ENCODE results near the gene MOV10.

The MOV10 gene

DNA sequence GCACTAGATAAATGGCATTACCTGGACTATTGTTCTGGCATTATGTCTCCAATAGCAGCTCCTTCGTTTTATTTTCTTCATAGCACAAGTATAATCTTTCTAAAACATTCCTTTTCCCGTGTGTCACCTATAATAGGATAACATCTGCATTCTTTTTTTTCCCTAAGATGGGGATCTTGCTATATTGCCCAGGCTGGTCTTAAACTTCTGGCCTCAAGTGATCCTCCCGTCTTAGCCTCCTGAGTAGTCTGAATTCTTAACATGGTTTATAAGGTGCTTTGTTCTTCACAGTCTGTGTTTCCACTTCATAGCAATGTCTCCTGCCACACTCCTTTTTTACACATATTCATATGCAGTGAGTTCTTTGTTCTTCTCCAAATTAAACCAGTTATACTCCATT lies 8.6 kb upstream of the MOV10 start:
- no peak for TF ChIP-seq CTCF (IDR thresholded peaks at IDR 0.05; ENCODE audit: insufficient read depth, low read length, poor library complexity, severe bottlenecking)
- Histone ChIP-seq H3K4me3 (replicated peaks; ENCODE audit: low read depth, low read length) (no peak overlapping the region), H3K36me3 (ENCODE audit: control insufficient read depth, insufficient read depth, low read length) (peaks cover 20% of the 10 kb centered on the region), H3K27me3 (replicated peaks; ENCODE audit: control insufficient read depth, insufficient read depth, low read length) (no peaks in the 10 kb centered on the region)
- DNase-seq (ENCODE audit: extremely low read depth, insufficient read length) = no peak

DNA sequence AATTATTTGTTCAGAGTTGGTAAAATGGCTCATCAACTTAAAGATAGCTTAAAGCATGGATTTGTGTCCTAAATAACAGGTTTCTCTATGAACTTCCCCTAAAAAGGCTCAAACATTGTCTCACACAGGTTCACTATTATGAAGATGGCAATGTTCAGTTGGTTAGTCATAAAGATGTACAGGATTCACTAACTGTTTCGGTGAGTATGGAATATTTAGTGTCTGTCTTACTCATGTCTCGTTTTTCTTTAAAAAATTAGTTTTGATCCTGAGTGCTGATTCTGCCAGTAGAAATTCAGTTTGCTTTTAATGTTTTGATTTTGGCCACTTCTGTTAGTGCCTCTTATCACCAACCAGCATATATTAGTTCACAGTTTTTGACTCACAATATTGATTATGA lies 7.5 kb upstream of the MOV10 start:
- peaks cover 17% of the 10 kb centered on the region for H3K36me3 ChIP-seq (ENCODE audit: control insufficient read depth, insufficient read depth, low read length)
- no peak for DNase-seq (ENCODE audit: extremely low read depth, insufficient read length)
- TF ChIP-seq CTCF (IDR thresholded peaks at IDR 0.05; ENCODE audit: insufficient read depth, low read length, poor library complexity, severe bottlenecking) = no peak
- H3K4me3 ChIP-seq (replicated peaks; ENCODE audit: low read depth, low read length) = no peak overlapping the region
- H3K27me3 ChIP-seq (replicated peaks; ENCODE audit: control insufficient read depth, insufficient read depth, low read length) = no peaks in the 10 kb centered on the region

DNA sequence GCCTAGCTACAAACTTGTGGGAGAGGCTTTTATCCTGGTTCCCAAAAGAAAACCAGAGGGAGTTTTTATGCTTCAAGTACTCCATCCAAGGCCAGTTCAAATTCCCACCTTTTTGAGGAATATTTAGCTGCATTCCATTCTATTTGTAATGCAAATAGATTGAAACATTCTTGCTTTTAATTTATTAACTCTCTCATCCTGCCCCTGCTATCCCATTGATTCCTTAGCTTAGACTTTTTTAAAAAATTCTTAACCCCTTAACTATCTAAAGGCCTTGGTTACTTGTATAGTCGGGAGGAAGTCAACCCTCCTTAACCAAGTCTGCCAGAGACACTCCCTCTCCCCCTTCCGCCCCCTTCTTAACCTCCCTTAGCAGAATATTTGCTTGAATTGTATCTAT lies 2.5 kb upstream of the MOV10 start:
- peaks cover 10% of the 10 kb centered on the region for H3K36me3 ChIP-seq (ENCODE audit: control insufficient read depth, insufficient read depth, low read length)
- H3K4me3 ChIP-seq (replicated peaks; ENCODE audit: low read depth, low read length) = no peak overlapping the region
- DNase-seq (ENCODE audit: extremely low read depth, insufficient read length) = no peak
- no peak for TF ChIP-seq CTCF (IDR thresholded peaks at IDR 0.05; ENCODE audit: insufficient read depth, low read length, poor library complexity, severe bottlenecking)
- H3K27me3 ChIP-seq (replicated peaks; ENCODE audit: control insufficient read depth, insufficient read depth, low read length) = no peaks in the 10 kb centered on the region

- no peak for DNase-seq (ENCODE audit: extremely low read depth, insufficient read length)
- Histone ChIP-seq H3K36me3 (ENCODE audit: control insufficient read depth, insufficient read depth, low read length) (peaks cover 8% of the 10 kb centered on the region), H3K27me3 (replicated peaks; ENCODE audit: control insufficient read depth, insufficient read depth, low read length) (no peaks in the 10 kb centered on the region), H3K4me3 (replicated peaks; ENCODE audit: low read depth, low read length) (no peak overlapping the region)
- TF ChIP-seq CTCF (IDR thresholded peaks at IDR 0.05; ENCODE audit: insufficient read depth, low read length, poor library complexity, severe bottlenecking) = no peak
Observed at GRCh38 chr1:112672842-112673241, 1.6 kb upstream of the MOV10 start.

- TF ChIP-seq CTCF (IDR thresholded peaks at IDR 0.05; ENCODE audit: insufficient read depth, low read length, poor library complexity, severe bottlenecking) = peak; percentile 37
- no peak for DNase-seq (ENCODE audit: extremely low read depth, insufficient read length)
- H3K4me3 ChIP-seq (replicated peaks; ENCODE audit: low read depth, low read length) = peak overlapping the region; percentile 86
- H3K27me3 ChIP-seq (replicated peaks; ENCODE audit: control insufficient read depth, insufficient read depth, low read length) = no peaks in the 10 kb centered on the region
- H3K36me3 ChIP-seq (ENCODE audit: control insufficient read depth, insufficient read depth, low read length) = peaks cover 8% of the 10 kb centered on the region
Observed at GRCh38 chr1:112673592-112674439, 643 bp upstream of the MOV10 start.
